Measurements from ENCODE around the gene RTKN. TPM values are rescaled to one million over a fixed set of nuclear protein-coding genes. Genes with fewer than 3 reads are reported as not detected.

RTKN gene
- polyA plus RNA-seq, 2 of the 4 experiments (the other 2 are of a cell fraction): 15.1 to 20.1 TPM

- peak overlapping the region; percentile 70 for H3K4me3 ChIP-seq
- H3K27ac ChIP-seq: peak overlapping the region; percentile 85 to 97
- H3K4me2 ChIP-seq: peak overlapping the region; percentile 96
- ChIA-PET CTCF (interaction anchor here (0.7 to 13.8 kb wide), 28 partner anchors 9 to 395 kb away, joined by 3 to 184 read pairs (median 7); partner anchors contain the start of genes AUP1, DQX1, HTRA2 and INO80B), POLR2A (interaction anchor here (0.6 to 3.1 kb wide), 17 partner anchors 9 to 109 kb away, joined by 3 to 28 read pairs (median 5); partner anchors contain the start of genes AUP1, HTRA2, INO80B and MOGS)
- no peak for TF ChIP-seq NPAS2 (CRISPR knock-in tag; IDR thresholded peaks at IDR 0.05; ENCODE audit: borderline replicate concordance)
- TF ChIP-seq, protein P1, sequence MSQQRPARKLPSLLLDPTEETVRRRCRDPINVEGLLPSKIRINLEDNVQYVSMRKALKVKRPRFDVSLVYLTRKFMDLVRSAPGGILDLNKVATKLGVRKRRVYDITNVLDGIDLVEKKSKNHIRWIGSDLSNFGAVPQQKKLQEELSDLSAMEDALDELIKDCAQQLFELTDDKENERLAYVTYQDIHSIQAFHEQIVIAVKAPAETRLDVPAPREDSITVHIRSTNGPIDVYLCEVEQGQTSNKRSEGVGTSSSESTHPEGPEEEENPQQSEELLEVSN (IDR thresholded peaks at IDR 0.05; ENCODE audit: borderline replicate concordance, low read depth): peak; percentile 62
- 0 out of 2 replicates have a peak, but pooled peaks have one; percentile 10 for TF ChIP-seq TFCP2L1 (CRISPR knock-in tag; IDR thresholded peaks at IDR 0.05)
- no peak for FAIRE-seq
- peaks cover 20% of the 10 kb centered on the region for H3K4me1 ChIP-seq
- no peaks in the 10 kb centered on the region for H3K9me3 ChIP-seq
- ATAC-seq: peak; percentile 64 to 69
- WGBS (ENCODE audit: missing lambda C conversion rate): 11% methylated on average over 49 of the region's 80 CpGs
- no peak for DNase-seq (ENCODE audit: low read depth in 1 of 2, low spot score in 1 of 2)
Measured at GRCh38 chr2:74481961-74482800, 40.4 kb upstream of the RTKN start.

DNA sequence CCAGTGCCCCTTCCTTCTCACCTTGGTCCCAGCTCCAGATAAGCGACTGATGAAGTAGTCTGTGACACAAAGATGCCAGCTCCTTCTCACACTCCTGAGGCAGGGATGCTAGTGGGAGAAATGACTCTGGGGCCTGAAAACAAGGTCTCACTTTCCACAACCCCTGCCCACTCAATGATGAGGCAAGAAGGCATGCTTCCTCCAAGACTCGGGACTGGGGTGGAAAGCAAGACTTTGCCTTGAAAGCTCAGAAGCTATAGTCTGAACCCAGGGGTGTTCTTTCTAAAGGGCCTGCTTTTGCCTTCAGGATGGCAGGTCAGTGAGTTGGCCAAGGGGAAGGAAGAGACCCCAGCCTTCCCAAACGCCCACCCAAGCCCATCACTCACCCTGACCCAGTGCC, 39.7 kb upstream of the RTKN start:
- no peak for TF ChIP-seq CHD4 (IDR thresholded peaks at IDR 0.05; ENCODE audit: borderline replicate concordance)
- no peak for TF ChIP-seq BHLHE40 (IDR thresholded peaks at IDR 0.05; ENCODE audit: low read depth, low read length)
- no peak for TF ChIP-seq KDM1A (IDR thresholded peaks at IDR 0.05; ENCODE audit: low read depth)
- no peak for TF ChIP-seq HEYL (CRISPR knock-in tag; IDR thresholded peaks at IDR 0.05)
- TF ChIP-seq PHF8 (IDR thresholded peaks at IDR 0.05; ENCODE audit: borderline replicate concordance, low read depth): no peak
- TF ChIP-seq RARB (CRISPR knock-in tag; IDR thresholded peaks at IDR 0.05): no peak
- no peak for TF ChIP-seq FOXS1 (CRISPR knock-in tag; IDR thresholded peaks at IDR 0.05)
- no peak for TF ChIP-seq RNF2 (IDR thresholded peaks at IDR 0.05; ENCODE audit: borderline replicate concordance, low read depth)
- peak overlapping the region; percentile 70 for H3K4me3 ChIP-seq
- FAIRE-seq (no peak), ATAC-seq (no peak), DNase-seq (ENCODE audit: low read depth in 1 of 2, low spot score in 1 of 2) (no peak)
- ChIA-PET POLR2A (interaction anchor here (0.6 to 3.1 kb wide), 6 partner anchors 9 to 51 kb away, joined by 3 to 28 read pairs (median 10); partner anchors contain the start of genes AUP1, HTRA2, MRPL53 and PCGF1), CTCF (interaction anchor here (0.7 to 13.8 kb wide), 13 partner anchors 8 to 113 kb away, joined by 3 to 184 read pairs (median 18); partner anchors contain the start of genes AUP1, HTRA2, INO80B and LBX2)
- whole genome bisulfite sequencing (ENCODE audit: missing lambda C conversion rate): 55% methylated on average over 3 of the region's 3 CpGs
- peak overlapping the region; percentile 85 to 97; a peak in 5 of 6 replicates for H3K27ac ChIP-seq
- H3K9me3 ChIP-seq: no peaks in the 10 kb centered on the region
- H3K4me2 ChIP-seq: peak overlapping the region; percentile 96
- peaks cover 20% of the 10 kb centered on the region for H3K4me1 ChIP-seq

- WGBS (ENCODE audit: missing lambda C conversion rate): 93% methylated on average over 5 of the region's 5 CpGs
- Histone ChIP-seq H3K4me1 (peaks cover 16% of the 10 kb centered on the region), H3K27ac (no peak overlapping the region), H3K9me3 (no peaks in the 10 kb centered on the region), H3K4me3 (no peak overlapping the region), H3K4me2 (no peak overlapping the region)
- TF ChIP-seq ZFP36 (IDR thresholded peaks at IDR 0.05; ENCODE audit: borderline replicate concordance, partially characterized antibody): no peak
- TF ChIP-seq, protein P2, sequence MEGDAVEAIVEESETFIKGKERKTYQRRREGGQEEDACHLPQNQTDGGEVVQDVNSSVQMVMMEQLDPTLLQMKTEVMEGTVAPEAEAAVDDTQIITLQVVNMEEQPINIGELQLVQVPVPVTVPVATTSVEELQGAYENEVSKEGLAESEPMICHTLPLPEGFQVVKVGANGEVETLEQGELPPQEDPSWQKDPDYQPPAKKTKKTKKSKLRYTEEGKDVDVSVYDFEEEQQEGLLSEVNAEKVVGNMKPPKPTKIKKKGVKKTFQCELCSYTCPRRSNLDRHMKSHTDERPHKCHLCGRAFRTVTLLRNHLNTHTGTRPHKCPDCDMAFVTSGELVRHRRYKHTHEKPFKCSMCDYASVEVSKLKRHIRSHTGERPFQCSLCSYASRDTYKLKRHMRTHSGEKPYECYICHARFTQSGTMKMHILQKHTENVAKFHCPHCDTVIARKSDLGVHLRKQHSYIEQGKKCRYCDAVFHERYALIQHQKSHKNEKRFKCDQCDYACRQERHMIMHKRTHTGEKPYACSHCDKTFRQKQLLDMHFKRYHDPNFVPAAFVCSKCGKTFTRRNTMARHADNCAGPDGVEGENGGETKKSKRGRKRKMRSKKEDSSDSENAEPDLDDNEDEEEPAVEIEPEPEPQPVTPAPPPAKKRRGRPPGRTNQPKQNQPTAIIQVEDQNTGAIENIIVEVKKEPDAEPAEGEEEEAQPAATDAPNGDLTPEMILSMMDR (IDR thresholded peaks at IDR 0.05): peak; percentile 17; the same call in 2 of the 3 replicates
- FAIRE-seq (no peak), ATAC-seq (no peak), DNase-seq (ENCODE audit: low read depth in 1 of 2, low spot score in 1 of 2) (peak in 1 of 2 experiments; percentile 44)
- ChIA-PET CTCF (interaction anchor here (1.2 to 5.2 kb wide), 7 partner anchors 7 to 115 kb away, joined by 3 to 37 read pairs (median 5); partner anchors contain the start of genes CCDC142, INO80B and TTC31), POLR2A (no interaction called here)
Measured at GRCh38 chr2:74474899-74475298, 33.2 kb upstream of the RTKN start.

- FAIRE-seq (no peak), DNase-seq (ENCODE audit: low read depth in 1 of 2, low spot score in 1 of 2) (no peak), ATAC-seq (no peak)
- no peaks in the 10 kb centered on the region for H3K9me3 ChIP-seq
- no peak for TF ChIP-seq RCOR1 (IDR thresholded peaks at IDR 0.05; ENCODE audit: low read depth, low read length)
- no peak for TF ChIP-seq NFE2L2 (conservative IDR thresholded peaks at IDR 0.05; ENCODE audit: low read length)
- TF ChIP-seq RFX5 (IDR thresholded peaks at IDR 0.05): no peak
- no peak for TF ChIP-seq MAFK (IDR thresholded peaks at IDR 0.05; ENCODE audit: partially characterized antibody)
- no peak for TF ChIP-seq CBX8 (IDR thresholded peaks at IDR 0.05)
- no peak for TF ChIP-seq ZSCAN20 (CRISPR knock-in tag; IDR thresholded peaks at IDR 0.05)
- no peak for TF ChIP-seq JUN (IDR thresholded peaks at IDR 0.05)
- no peak for TF ChIP-seq GATA3 (IDR thresholded peaks at IDR 0.05; ENCODE audit: borderline replicate concordance)
- no peak for TF ChIP-seq MYC (IDR thresholded peaks at IDR 0.05; ENCODE audit: borderline replicate concordance, low read length)
- no peak for TF ChIP-seq TP53 (CRISPR knock-in tag; IDR thresholded peaks at IDR 0.05)
- no peak overlapping the region for H3K4me2 ChIP-seq
- no peak overlapping the region for H3K4me3 ChIP-seq
- ChIA-PET POLR2A (no interaction called here), CTCF (interaction anchor here (0.6 to 5.2 kb wide), 6 partner anchors 8 to 115 kb away, joined by 3 to 37 read pairs (median 5); partner anchors contain the start of genes CCDC142 and TTC31)
- 86% methylated on average over 6 of the region's 6 CpGs for WGBS (ENCODE audit: missing lambda C conversion rate)
- no peak overlapping the region for H3K27ac ChIP-seq
- H3K4me1 ChIP-seq: peaks cover 16% of the 10 kb centered on the region
Measured at GRCh38 chr2:74474481-74474880, 32.7 kb upstream of the RTKN start.

All from A549 (cell line).